ENCODE data around the gene CDC42BPB.
"Not testable (repeated sequence)": the region's sequence is repeated elsewhere in the genome, so short reads cannot be mapped to it uniquely, and the experiment has no call there.

CDC42BPB gene

DNA sequence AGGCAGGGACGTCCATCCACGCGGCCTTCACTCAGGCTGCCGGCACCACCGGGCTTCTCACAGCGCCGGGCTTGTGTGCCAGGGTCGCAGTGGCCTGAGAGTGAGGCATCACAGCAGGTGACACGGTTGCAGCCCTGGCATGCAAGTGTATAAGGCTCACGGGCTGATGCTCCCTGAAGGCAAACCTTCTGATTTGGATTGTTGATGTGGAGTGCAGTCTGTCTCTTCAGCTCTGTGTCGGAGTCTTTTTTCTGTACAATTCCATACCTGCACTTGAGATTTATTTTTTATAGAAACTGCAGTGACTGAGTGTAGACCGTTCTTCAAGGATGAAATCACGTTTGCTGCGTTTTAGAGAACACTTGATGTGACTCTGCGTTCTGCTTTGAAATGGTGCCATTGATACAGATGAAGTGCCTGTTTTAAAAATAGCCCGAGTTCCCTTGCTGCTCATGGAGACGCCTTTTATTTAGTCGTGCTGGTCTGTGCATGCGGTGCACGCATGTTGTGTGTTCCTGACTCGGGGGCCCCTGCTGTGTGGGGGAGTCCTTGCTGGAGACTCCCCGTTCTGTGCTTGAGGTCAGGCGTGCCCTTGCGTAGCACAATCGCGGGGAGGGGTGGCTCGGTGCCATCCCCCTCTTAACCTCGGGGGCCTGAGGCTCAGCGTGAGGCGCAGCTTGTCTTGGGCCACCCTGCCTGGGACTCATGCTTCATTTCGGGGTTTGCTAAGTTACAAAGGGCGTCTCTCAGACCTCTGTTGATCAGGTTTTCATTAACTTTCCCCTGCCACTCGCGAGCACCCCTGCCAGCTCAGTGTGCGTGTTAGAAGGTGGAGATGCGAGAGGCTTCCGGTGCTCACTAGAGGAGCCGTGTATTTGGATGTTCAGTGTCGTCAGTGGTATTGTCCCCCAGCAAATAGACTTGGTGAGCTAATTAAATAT, 156.4 kb downstream of the CDC42BPB start:
- no peak for DNase-seq (ENCODE audit: low read depth, low spot score)

DNA sequence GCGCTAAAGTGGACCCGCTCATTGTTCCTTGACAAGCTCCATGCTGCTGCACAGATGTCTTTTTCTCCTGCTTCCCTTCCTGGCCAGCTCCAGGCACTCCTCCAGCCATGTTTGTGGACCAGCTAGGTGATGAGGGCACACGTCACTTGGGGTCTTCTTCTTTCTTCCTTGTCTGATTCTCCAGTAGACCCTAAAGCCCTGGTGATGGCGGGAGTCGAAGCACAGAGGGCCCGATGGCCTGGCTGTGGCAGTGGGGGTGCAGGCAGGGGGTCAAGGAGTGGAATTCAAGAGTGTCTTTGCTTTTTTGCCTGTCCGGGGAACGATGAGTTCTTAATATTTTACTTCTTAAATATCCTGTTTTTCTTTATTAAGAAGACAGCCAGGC, 157.8 kb downstream of the CDC42BPB start:
- no peak for DNase-seq (ENCODE audit: low read depth, low spot score)

DNA sequence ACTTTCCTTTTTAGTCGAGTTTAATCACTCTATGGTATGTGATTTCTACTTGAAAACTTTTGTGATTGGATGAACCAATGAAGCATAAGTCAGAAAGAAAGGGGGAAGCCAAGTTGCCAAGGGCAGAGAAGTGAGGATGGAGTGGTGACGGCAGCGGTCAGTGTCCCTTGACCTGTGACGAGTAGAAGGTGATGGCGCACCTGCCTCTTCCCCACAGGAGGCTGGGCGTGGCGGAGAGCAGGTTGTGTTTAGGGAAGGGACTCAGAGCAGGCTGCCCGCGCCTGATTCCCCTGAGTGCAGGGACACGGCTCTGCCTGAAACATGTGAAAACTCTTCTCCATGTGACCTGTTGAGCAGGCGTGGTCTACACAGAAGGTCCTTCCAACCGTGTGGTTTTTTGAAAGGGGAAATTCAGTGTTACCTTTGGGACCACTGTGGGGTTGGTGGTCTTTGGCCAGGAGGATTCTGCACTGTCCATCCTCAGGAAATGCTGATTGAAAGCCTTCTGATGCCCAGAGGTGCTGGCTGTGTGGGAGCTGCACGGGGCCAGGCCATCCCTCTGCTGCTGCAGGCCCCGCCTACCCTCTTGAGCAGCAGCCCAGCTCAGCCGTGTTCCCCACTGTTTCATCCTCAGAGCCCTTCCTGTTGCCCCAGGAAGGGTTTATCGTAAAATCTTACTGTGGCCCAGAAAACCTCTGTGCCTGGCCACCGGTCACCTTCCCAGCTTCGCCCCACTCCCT, 158.4 kb downstream of the CDC42BPB start:
- no peak for DNase-seq (ENCODE audit: low read depth, low spot score)

DNA sequence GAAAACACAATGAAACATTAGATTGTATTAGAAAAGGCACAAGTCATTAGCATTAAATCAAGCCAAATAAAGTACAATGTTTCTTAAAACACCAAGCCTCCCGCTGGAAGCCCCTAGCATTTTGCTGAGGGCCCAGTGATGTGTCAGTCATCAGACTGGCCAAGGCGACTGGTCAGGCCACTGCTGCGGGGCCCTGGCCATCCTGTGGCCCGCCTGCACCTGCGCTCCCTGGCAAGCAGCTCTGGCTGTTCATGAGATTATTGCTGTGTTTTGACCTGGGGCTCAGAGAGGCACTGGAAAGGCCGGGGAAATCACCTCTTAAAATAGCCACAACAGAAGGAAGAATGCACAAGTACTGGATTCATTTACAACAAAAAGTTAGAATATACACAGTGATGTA, 159.1 kb downstream of the CDC42BPB start:
- no peak for DNase-seq (ENCODE audit: low read depth, low spot score)

DNA sequence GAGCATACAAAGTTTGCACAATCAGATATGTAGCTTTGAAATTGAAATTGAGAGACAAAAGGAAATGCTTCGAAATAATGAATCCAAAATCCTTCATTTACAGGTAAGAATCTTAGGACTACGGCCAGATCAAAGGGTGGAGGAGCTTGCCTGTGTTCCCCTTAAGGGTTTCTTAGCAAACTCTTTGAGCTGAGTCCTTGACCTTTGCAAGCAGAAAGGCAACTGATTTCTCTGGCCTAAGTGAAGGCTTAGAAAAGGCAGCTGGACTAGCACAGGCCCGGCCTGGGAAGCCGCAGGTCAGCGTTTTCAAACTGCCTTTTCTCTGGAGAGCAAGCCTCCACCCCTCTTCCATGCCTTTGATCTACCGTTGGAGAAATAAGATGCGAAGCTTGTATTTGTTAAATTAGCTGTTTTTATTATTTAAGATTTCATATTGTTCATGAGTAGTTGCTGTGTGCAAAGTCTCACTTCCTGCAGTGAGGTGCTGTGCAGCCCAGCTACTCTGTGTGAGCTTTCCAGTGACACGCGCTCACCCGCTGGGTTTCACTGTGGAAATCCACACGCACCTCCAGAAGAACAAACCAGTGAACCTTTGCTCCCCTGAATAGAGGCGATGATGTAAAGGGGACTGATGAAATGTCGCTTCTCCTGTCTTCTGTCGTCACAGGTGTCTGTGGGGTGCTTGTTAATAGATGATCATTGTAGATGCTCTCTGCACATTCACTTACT, 159.9 kb downstream of the CDC42BPB start:
- no peak for DNase-seq (ENCODE audit: low read depth, low spot score)

DNA sequence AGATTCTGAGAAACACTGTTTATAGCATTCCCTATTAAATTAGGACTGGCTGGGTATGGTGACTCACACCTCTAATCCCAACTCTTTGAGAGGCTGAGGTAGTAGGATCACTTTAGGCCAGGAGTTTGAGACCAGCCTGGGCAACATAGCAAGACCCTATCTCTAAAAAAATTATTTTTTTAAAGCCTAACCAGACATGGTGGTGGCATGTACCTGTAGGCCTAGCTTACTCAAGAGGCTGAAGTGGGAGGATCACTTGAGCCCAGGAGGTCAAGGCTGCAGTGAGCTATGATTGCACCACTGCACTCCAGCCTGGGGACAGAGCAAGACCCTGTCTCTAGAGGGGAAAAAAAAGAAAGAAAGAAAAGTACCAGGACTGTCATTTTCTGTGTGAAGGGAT, 160.6 kb downstream of the CDC42BPB start:
- DNase-seq (ENCODE audit: low read depth, low spot score) = not testable (repeated sequence)

DNA sequence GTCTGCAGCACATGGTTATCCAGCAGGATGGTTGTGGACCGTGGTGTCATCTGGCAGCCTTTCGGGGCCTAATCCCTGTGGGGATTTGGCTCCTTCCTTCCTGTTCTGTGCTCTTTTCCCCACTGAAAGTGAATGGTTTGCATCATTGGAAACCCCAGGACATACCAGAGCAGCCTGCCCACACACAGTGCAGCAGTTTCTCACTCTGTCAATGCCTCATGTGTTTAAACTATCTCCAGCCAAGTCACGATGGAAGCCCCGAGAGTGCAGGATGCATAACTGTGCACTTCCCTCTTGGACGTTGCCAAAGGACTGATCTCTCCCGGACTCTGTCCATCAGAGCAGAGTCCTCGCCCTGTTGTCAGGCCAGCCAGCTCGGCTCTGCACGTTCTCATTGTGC, 163.9 kb downstream of the CDC42BPB start:
- DNase-seq (ENCODE audit: low read depth, low spot score) = peak; percentile 65

DNA sequence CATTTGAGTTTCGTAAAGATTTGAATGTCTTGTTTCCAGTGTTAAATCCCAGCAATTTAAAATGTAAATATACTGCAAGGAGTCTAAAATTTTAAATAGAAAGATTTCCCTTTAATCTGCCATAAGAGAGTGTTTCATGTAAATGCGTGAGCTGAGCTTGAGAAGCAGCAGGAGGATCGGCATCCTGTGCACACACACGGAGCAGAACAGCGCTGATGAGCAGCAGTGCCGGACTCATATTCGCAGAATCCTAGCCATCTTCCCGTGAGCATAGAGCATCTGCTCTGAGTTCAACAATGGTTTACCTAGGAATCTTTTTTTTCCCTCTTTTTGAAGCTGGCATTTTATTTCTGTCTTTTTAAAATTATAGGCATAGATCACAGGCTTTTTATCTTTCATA, 164.7 kb downstream of the CDC42BPB start:
- no peak for DNase-seq (ENCODE audit: low read depth, low spot score)

DNA sequence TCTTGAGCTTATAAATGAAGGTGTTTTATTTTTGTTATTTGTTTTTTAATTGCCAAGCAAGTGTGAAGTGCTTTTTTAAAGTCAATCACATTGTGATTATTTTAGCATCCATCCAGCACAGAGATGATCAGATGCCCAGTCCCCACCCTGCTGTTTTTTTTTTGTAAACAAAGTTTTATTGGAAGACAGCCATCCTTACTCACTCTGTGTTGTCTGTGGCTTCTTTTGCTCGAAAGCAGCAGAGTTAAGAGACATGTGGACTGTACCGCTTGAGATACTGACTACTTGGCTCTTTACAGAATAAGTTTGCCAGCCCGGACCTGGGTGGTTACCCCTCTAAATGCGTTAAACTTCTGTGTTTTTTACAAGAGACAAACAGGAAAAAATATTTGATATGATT, 165.8 kb downstream of the CDC42BPB start:
- no peak for DNase-seq (ENCODE audit: low read depth, low spot score)

DNA sequence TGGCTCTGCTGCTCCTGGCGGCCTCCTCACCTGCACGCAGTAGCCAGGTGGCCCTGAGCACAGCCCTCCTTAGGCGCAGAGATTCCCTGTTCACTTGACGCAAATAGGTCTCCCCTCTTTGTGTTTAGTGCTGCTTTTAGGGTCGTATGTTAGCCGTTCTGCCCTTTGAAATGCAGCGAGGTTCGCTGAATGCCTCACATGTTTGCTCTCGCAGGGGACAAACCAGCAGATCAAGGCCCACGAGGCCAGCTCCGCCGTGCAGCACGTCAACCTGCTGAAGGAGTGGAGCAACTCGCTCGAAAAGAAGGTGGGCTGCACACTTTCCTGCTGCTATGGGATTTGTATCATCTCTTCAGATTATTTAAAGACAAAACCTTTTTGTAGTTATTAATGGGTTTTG, 166.2 kb downstream of the CDC42BPB start:
- DNase-seq (ENCODE audit: low read depth, low spot score) = no peak

DNA sequence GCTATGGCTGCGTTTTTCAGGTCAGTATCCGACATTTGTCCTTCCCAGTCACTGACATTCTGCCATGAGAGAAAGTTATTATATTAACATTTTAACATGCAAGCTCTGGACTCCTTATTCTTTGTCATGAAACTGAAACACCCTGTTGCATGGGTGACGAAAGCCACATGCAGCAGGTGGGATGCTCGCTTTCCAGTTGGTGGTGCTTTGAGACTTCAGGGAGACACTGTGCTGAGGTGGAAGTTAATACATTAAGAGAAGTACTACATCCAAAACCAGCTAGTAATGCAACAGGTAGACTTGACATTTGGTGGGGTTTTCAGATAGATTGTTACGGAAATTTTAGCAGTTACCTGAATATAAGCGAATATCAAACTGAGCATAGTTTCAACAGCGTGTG, 167.7 kb downstream of the CDC42BPB start:
- DNase-seq (ENCODE audit: low read depth, low spot score) = no peak

DNA sequence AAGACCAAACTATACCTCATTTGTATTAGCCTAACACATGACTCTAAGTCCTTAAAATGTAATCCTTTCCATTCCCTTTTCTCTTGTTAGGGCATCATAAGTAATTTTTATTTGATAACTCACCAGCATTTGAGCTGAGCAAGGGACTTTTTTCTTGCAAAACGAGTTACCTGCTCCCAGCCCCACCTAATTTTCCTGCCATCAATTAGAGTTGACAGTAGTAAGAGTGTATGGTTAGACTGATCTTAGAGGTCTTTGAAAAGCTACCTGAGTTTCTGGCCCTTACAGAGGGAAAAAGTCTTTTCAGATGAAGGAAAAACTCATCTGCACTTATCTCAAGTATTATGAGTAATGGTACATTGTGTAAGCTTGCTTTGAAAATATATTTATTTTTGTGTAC, 168.6 kb downstream of the CDC42BPB start:
- DNase-seq (ENCODE audit: low read depth, low spot score) = no peak

DNA sequence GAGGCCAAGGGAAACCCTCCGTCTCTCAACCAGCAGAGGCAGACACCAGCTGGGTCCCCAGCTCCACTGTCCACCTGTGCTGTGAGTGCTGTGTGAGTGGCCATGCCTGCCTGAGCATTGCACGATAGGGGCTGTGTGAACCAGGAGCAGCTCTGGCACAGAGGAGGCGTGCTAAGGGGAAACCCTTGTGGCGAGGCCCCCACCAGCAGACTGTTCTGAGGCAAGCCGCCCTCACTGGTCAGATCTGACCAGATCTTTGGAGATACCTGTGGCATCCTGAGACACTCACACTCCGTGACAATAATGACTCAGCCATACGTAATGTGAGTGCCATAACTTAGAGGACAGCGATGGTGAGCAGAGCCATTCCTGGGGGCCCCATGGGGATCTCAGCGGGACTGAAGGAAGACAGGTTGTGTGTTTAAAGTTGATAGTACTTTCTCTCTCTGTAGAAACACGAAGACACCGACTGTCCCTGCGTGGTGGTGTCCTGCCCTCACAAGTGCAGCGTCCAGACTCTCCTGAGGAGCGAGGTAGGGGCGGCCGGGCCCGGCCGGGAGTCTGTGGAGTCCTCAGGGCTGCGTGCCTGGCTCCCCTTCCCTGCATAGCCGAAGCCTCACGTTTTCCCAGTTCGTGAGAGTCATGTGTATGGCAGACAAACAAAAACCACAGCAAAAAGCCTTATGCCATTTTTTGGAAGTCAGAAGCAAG, 171.5 kb downstream of the CDC42BPB start:
- no peak for DNase-seq (ENCODE audit: low read depth, low spot score)

DNA sequence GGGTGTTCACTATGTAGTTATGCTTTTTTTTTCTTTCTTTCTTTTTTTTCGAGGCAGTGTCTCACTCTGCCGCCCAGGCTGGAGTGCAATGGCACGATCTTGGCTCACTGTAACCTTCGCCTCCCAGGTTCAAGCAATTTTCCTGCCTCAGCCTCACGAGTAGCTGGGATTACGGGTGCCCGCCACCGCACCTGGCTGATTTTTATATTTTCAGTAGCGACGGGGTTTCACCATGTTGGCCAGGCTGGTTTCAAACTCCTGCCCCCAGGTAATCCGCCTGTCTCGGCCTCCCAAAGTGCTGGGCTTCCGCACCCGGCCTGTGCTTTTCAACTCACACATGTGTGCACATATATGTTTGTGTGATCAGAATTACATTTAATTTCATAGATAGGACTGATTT, 173.8 kb downstream of the CDC42BPB start:
- no peak for DNase-seq (ENCODE audit: low read depth, low spot score)

DNA sequence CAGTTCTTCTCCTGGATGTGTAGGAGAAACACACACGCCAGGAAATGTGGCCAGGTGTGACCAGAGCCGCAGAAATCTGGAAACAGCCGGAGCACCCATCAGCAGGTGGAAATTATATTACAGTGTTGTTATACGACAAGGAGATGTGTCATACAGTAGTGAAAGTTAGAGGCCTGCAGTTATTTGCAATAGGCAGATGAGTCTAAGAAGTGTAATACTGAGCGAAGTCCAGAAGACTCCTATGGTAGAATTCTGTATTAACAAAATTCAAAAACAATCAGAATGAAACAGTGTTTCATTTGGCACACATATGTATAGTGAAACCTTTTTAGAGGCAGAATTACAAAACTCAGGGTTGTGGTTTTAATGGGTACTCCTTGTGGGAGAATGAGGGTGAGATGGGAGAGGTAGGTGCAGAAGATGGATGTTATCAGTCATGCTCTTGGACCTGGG, 174.2 kb downstream of the CDC42BPB start:
- DNase-seq (ENCODE audit: low read depth, low spot score) = no peak
